Tibial nerve (tissue), 4 donors: ENCODE results near the gene DNAH14. TPM values are rescaled to one million over a fixed set of nuclear protein-coding genes. Genes with fewer than 3 reads are reported as not detected.
"Not testable (repeated sequence)": the region's sequence is repeated elsewhere in the genome, so short reads cannot be mapped to it uniquely, and the experiment has no call there.

Experiments
- DNase-seq, 2 donors: peaks; one replicate each; pipeline ENCODE4 v3.0.0-alpha.2; 2019; ENCODE audit warnings: low spot score in 2 of 2
- H3K27ac ChIP-seq, 4 donors: fragments of 200-600 bp; sonication (generic) in 3 of 4; one replicate each; pipeline ENCODE4 v1.5.1; 2017 to 2019; ENCODE audit warnings: mild to moderate bottlenecking in 1 of 4
- H3K27me3 ChIP-seq, 2 donors: fragments of 200-600 bp; sonication (generic) in 1 of 2; one replicate each; pipeline versions ENCODE4 v1.5.1 to v1.6.0; 2017 to 2019
- H3K36me3 ChIP-seq, 3 donors: fragments of 200-600 bp; sonication (generic); one replicate each; pipeline ENCODE4 v1.5.1; 2018 to 2019
- H3K4me1 ChIP-seq, 4 donors: fragments of 200-600 bp; sonication (generic) in 3 of 4; one replicate each; pipeline ENCODE4 v1.5.1; 2017 to 2019
- H3K4me3 ChIP-seq, 4 donors: fragments of 200-600 bp; sonication (generic) in 3 of 4; one replicate each; pipeline ENCODE4 v1.5.1; 2017 to 2019; ENCODE audit warnings: mild to moderate bottlenecking in 1 of 4, moderate library complexity in 1 of 4
- H3K9me3 ChIP-seq, 4 donors: fragments of 200-600 bp; sonication (generic) in 3 of 4; one replicate each; pipeline ENCODE4 v1.5.1; 2017 to 2019
- EP300 ChIP-seq, 2 donors: sonication (generic); formaldehyde crosslinking; IDR thresholded peaks; one replicate each; pipeline ENCODE4 v1.6.1; 2017; ENCODE audit warnings: antibody characterized with exemption in 2 of 2, mild to moderate bottlenecking in 1 of 2
- POLR2A ChIP-seq, 2 donors: fragments of 450-650 bp; IDR thresholded peaks; one replicate each; pipeline ENCODE4 v1.6.1; 2017; ENCODE audit warnings: antibody characterized with exemption in 2 of 2, mild to moderate bottlenecking in 2 of 2, moderate library complexity in 2 of 2
- WGBS, 2 donors: methylation state at CpG; one replicate each; pipeline ENCODE4 v1.1.5; 2018; 5-methylcytosine and 5-hydroxymethylcytosine counted together
- total RNA-seq, 4 donors: library from RNA; depleted of rRNA; stranded (reverse); fragments of >200 nt; gene quantifications; one replicate each; pipeline ENCODE4 v1.1.0, GENCODE V29; 2016
- TF ChIP-seq, protein P1 (sequence below), 5 experiments: fragments of 200-600 bp in 3 of 5; fragments of 450-650 bp in 2 of 5; sonication (generic) in 3 of 5; IDR thresholded peaks; one replicate each; pipeline ENCODE4 v1.5.1; 2016 to 2019; ENCODE audit warnings: antibody characterized with exemption in 5 of 5, mild to moderate bottlenecking in 3 of 5, moderate library complexity in 2 of 5

Gene DNAH14
- total RNA-seq, 4 donors from 2014 or later = 1.2 to 6.5 (median 4.4) TPM

GRCh38 chr1:225280563-225280962 is 351.1 kb downstream of the DNAH14 start:
- H3K27me3 ChIP-seq = no peaks in the 10 kb centered on the region
- DNase-seq = no peak

GRCh38 chr1:225290244-225290643 is 360.8 kb downstream of the DNAH14 start:
- no peak overlapping the region for H3K27ac ChIP-seq
- H3K36me3 ChIP-seq = no peaks in the 10 kb centered on the region
- H3K9me3 ChIP-seq = peaks cover 0 to 30% (median 9%) of the 10 kb centered on the region in 4 donors
- WGBS, 2 donors = 92 to 93% methylated on average over 1 of the region's 1 CpG
- H3K27me3 ChIP-seq = no peaks in the 10 kb centered on the region
- TF ChIP-seq POLR2A (IDR thresholded peaks at IDR 0.05) (no peak), EP300 (IDR thresholded peaks at IDR 0.05) (no peak)
- TF ChIP-seq, protein P1, sequence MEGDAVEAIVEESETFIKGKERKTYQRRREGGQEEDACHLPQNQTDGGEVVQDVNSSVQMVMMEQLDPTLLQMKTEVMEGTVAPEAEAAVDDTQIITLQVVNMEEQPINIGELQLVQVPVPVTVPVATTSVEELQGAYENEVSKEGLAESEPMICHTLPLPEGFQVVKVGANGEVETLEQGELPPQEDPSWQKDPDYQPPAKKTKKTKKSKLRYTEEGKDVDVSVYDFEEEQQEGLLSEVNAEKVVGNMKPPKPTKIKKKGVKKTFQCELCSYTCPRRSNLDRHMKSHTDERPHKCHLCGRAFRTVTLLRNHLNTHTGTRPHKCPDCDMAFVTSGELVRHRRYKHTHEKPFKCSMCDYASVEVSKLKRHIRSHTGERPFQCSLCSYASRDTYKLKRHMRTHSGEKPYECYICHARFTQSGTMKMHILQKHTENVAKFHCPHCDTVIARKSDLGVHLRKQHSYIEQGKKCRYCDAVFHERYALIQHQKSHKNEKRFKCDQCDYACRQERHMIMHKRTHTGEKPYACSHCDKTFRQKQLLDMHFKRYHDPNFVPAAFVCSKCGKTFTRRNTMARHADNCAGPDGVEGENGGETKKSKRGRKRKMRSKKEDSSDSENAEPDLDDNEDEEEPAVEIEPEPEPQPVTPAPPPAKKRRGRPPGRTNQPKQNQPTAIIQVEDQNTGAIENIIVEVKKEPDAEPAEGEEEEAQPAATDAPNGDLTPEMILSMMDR (IDR thresholded peaks at IDR 0.05) = no peak
- no peak overlapping the region for H3K4me3 ChIP-seq
- H3K4me1 ChIP-seq = no peaks in the 10 kb centered on the region
- no peak for DNase-seq

More at GRCh38 chr1:225280563-225280962, 351.1 kb downstream of the DNAH14 start:
- Histone ChIP-seq H3K4me3 (no peak overlapping the region), H3K27ac (no peak overlapping the region), H3K4me1 (no peaks in the 10 kb centered on the region), H3K36me3 (no peaks in the 10 kb centered on the region), H3K9me3 (peaks cover 0 to 22% (median 1%) of the 10 kb centered on the region in 4 donors)
- TF ChIP-seq POLR2A (IDR thresholded peaks at IDR 0.05) = no peak
- TF ChIP-seq, protein P1 (IDR thresholded peaks at IDR 0.05) = no peak
- no peak for TF ChIP-seq EP300 (IDR thresholded peaks at IDR 0.05)

- peaks cover 0 to 22% (median 2%) of the 10 kb centered on the region in 4 donors for H3K9me3 ChIP-seq
- no peak for TF ChIP-seq POLR2A (IDR thresholded peaks at IDR 0.05)
- no peak for TF ChIP-seq EP300 (IDR thresholded peaks at IDR 0.05)
- TF ChIP-seq, protein P1 (IDR thresholded peaks at IDR 0.05) = no peak
- H3K27ac ChIP-seq = no peak overlapping the region
- WGBS, 2 donors = 64 to 82% methylated on average over 2 of the region's 2 CpGs
- H3K4me3 ChIP-seq = no peak overlapping the region
- DNase-seq = no peak
- H3K4me1 ChIP-seq = no peaks in the 10 kb centered on the region
- no peaks in the 10 kb centered on the region for H3K36me3 ChIP-seq
- H3K27me3 ChIP-seq = no peaks in the 10 kb centered on the region
Measured at GRCh38 chr1:225299624-225300023, 370.1 kb downstream of the DNAH14 start.

GRCh38 chr1:225300381-225300780 is 370.9 kb downstream of the DNAH14 start:
- 81 to 88% methylated on average over 1 of the region's 1 CpG for WGBS, 2 donors
- no peak for TF ChIP-seq POLR2A (IDR thresholded peaks at IDR 0.05)
- TF ChIP-seq EP300 (IDR thresholded peaks at IDR 0.05) = no peak
- TF ChIP-seq, protein P1 (IDR thresholded peaks at IDR 0.05) = no peak
- peaks cover 0 to 16% (median 1%) of the 10 kb centered on the region in 4 donors for H3K9me3 ChIP-seq
- H3K36me3 ChIP-seq = no peaks in the 10 kb centered on the region
- DNase-seq = no peak
- H3K27ac ChIP-seq = no peak overlapping the region
- no peaks in the 10 kb centered on the region for H3K4me1 ChIP-seq
- no peak overlapping the region for H3K4me3 ChIP-seq
- no peaks in the 10 kb centered on the region for H3K27me3 ChIP-seq

DNA sequence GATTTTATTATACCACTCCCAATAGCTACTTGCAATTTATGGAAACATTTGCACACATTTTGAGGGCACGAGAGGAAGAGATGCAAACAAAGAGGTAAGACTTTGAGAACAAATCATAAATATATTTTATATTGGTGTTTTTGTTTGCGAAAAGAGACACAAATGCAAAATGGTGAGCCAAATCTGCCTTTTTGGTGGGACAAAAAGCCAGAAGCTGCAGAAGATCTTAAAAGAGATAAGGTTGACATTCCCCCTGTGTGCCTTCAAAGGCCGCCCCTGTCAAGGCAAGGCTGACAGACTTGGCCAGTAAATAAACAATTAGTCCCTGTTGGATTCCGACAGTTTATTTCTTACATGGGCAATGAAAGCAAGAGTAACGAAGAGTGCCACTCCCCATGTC is 375.5 kb downstream of the DNAH14 start:
- TF ChIP-seq POLR2A (IDR thresholded peaks at IDR 0.05) (no peak), EP300 (IDR thresholded peaks at IDR 0.05) (no peak)
- TF ChIP-seq, protein P1 (IDR thresholded peaks at IDR 0.05) = no peak
- no peaks in the 10 kb centered on the region for H3K4me1 ChIP-seq
- H3K4me3 ChIP-seq = no peak overlapping the region
- H3K9me3 ChIP-seq = no peaks in the 10 kb centered on the region
- WGBS, 2 donors = 61 to 63% methylated on average over 5 of the region's 5 CpGs
- H3K36me3 ChIP-seq = no peaks in the 10 kb centered on the region
- no peak overlapping the region for H3K27ac ChIP-seq
- H3K27me3 ChIP-seq = no peaks in the 10 kb centered on the region
- no peak for DNase-seq

DNA sequence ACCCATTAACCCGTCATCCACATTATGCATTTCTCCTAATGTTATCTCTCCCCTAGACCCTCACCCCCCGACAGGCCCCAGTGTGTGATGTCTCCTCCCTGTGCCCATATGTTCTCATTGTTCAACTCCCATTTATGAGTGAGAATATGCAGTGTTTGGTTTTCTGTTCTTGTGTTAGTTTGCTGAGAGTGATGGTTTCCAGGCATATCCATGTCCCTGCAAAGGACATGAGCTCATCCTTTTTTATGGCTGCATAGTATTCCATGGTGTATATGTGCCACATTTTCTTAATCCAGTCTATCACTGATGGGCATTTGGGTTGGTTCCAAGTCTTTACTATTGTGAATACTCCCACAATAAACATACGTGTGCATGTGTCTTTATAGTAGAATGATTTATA is 381.1 kb downstream of the DNAH14 start:
- H3K36me3 ChIP-seq, H3K4me3 ChIP-seq, H3K9me3 ChIP-seq, H3K27me3 ChIP-seq, DNase-seq, H3K27ac ChIP-seq, H3K4me1 ChIP-seq: not testable (repeated sequence)
- 94 to 96% methylated on average over 3 of the region's 3 CpGs for WGBS, 2 donors
